MM.1S (cell line): Measurements from ENCODE around the gene KCNQ5.
"Not testable (repeated sequence)": the region's sequence is repeated elsewhere in the genome, so short reads cannot be mapped to it uniquely, and the experiment has no call there.

Experiments used
- DNase-seq: peaks from one replicate; pipeline ENCODE4 v3.0.0-alpha.2; 2015
- H2AFZ ChIP-seq: fragments of 300-600 bp; sonication (generic); 2 replicates; pipeline ENCODE4 v1.6.0; 2016; ENCODE audit warnings: antibody characterized with exemption, low read length
- H3F3A ChIP-seq: fragments of 300-600 bp; sonication (generic); 2 replicates; pipeline ENCODE4 v1.6.1; 2016; ENCODE audit warnings: mild to moderate bottlenecking, antibody characterized with exemption, low read length, moderate library complexity, mixed read lengths; ENCODE audit not compliant: insufficient read depth
- H3K27ac ChIP-seq: fragments of 300-600 bp; sonication (generic); 2 replicates; pipeline ENCODE4 v1.5.1; 2016; ENCODE audit warnings: mild to moderate bottlenecking, low read length
- H3K27me3 ChIP-seq: fragments of 300-600 bp; sonication (generic); replicated peaks from 2 replicates; pipeline ENCODE4 v1.6.0; 2016; ENCODE audit warnings: low read length; ENCODE audit not compliant: insufficient read depth
- H3K36me3 ChIP-seq: fragments of 300-600 bp; sonication (generic); replicated peaks from 2 replicates; pipeline ENCODE4 v1.6.1; 2016; ENCODE audit warnings: mild to moderate bottlenecking, low read length, mixed read lengths; ENCODE audit not compliant: insufficient read depth
- H3K4me1 ChIP-seq: fragments of 300-600 bp; sonication (generic); 2 replicates; pipeline ENCODE4 v1.6.1; 2016; ENCODE audit warnings: low read length, mixed read lengths
- H3K4me2 ChIP-seq: fragments of 300-600 bp; sonication (generic); 2 replicates; pipeline ENCODE4 v1.6.0; 2016; ENCODE audit warnings: low read depth, low read length
- H3K4me3 ChIP-seq: fragments of 300-600 bp; sonication (generic); 2 replicates; pipeline ENCODE4 v1.5.1; 2016; ENCODE audit warnings: low read length, mixed read lengths
- H3K79me2 ChIP-seq: fragments of 300-600 bp; sonication (generic); 2 replicates; pipeline ENCODE4 v1.6.1; 2016; ENCODE audit warnings: mixed run types, low read length, mixed read lengths
- H3K9ac ChIP-seq: fragments of 300-600 bp; sonication (generic); 2 replicates; pipeline ENCODE4 v1.6.1; 2016; ENCODE audit warnings: low read length, mixed read lengths
- H3K9me2 ChIP-seq: fragments of 300-600 bp; sonication (generic); replicated peaks from 2 replicates; pipeline ENCODE4 v1.6.1; 2016; ENCODE audit warnings: mild to moderate bottlenecking, low read length, mixed read lengths; ENCODE audit not compliant: insufficient read depth
- H3K9me3 ChIP-seq: fragments of 300-600 bp; sonication (generic); replicated peaks from 2 replicates; pipeline ENCODE4 v1.6.1; 2016; ENCODE audit warnings: mild to moderate bottlenecking, low read length, mixed read lengths; ENCODE audit not compliant: insufficient read depth
- H4K20me1 ChIP-seq: fragments of 300-600 bp; sonication (generic); 2 replicates; pipeline ENCODE4 v1.6.1; 2016; ENCODE audit warnings: mild to moderate bottlenecking, low read length, moderate library complexity, mixed read lengths; ENCODE audit not compliant: insufficient read depth
- EZH2 ChIP-seq: fragments of 300-600 bp; sonication (generic); optimal IDR thresholded peaks from 2 replicates; pipeline ENCODE3; 2017; ENCODE audit warnings: low read depth, mild to moderate bottlenecking, antibody characterized with exemption, low read length, mixed read lengths
- EZH2phosphoT487 ChIP-seq: fragments of 300-600 bp; sonication (generic); IDR thresholded peaks from 2 replicates; pipeline ENCODE4 v1.6.1; 2018; ENCODE audit warnings: antibody characterized with exemption, low read length
- TF ChIP-seq, protein P1 (sequence below): fragments of 300-600 bp; sonication (generic); IDR thresholded peaks from 2 replicates; pipeline ENCODE4 v1.5.1; 2016; ENCODE audit warnings: antibody characterized with exemption, low read length, mixed read lengths

Gene KCNQ5

DNA sequence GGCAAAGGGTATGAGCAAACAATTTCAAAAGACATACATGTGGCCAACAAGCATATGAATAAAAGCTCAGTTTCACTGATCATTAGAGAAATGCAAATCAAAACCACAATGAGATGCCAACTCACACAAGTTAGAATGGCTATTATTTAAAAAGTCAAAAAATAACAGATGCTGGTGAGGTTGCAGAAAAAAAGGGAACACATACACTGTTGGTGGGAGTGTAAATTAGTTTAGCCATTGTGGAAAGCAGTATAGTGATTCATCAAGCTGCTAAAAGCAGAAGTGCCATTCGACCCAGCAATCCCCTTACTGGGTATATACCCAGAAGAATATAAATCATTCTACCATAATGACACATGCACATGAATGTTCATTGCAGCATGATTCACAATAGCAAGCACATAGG lies 610.1 kb downstream of the KCNQ5 start:
- peak; percentile 48 for DNase-seq
- TF ChIP-seq EZH2phosphoT487 = no peak
- TF ChIP-seq EZH2 = no peak
- TF ChIP-seq, protein P1, sequence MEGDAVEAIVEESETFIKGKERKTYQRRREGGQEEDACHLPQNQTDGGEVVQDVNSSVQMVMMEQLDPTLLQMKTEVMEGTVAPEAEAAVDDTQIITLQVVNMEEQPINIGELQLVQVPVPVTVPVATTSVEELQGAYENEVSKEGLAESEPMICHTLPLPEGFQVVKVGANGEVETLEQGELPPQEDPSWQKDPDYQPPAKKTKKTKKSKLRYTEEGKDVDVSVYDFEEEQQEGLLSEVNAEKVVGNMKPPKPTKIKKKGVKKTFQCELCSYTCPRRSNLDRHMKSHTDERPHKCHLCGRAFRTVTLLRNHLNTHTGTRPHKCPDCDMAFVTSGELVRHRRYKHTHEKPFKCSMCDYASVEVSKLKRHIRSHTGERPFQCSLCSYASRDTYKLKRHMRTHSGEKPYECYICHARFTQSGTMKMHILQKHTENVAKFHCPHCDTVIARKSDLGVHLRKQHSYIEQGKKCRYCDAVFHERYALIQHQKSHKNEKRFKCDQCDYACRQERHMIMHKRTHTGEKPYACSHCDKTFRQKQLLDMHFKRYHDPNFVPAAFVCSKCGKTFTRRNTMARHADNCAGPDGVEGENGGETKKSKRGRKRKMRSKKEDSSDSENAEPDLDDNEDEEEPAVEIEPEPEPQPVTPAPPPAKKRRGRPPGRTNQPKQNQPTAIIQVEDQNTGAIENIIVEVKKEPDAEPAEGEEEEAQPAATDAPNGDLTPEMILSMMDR = no peak
- Histone ChIP-seq H4K20me1 (no peaks in the 10 kb centered on the region), H3K27ac (peak overlapping the region; percentile 27; the same call in 1 of the 2 replicates), H3K79me2 (no peaks in the 10 kb centered on the region), H3K4me1 (peaks cover 12% of the 10 kb centered on the region), H3K4me3 (no peak overlapping the region), H3K9me2 (no peaks in the 10 kb centered on the region), H3F3A (peaks cover 16% of the 10 kb centered on the region), H3K9ac (no peak overlapping the region), H3K4me2 (peak overlapping the region; percentile 41; the same call in 1 of the 2 replicates), H3K9me3 (no peaks in the 10 kb centered on the region), H3K36me3 (no peaks in the 10 kb centered on the region), H2AFZ (no peak overlapping the region), H3K27me3 (no peaks in the 10 kb centered on the region)

DNA sequence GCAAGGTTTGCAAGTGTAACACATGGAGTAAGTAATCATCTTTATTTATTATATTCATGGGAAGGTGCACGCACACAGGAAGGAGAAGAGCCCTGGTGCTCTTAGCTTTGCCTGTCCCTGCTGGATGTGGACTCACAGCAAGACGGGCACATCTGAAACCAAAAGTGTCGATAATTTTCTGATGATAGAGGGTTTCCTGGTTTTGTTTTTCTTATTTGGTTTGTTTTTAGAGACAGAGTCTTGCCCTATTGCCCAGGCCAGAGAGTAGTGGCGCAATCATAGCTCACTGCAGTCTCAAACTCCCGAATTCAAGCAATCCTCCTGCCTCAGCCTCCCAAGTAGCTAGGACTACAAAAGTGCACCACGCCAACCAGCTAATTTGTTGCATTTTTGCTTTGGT lies 611.2 kb downstream of the KCNQ5 start:
- Histone ChIP-seq H4K20me1 (no peaks in the 10 kb centered on the region), H3K9me2 (no peaks in the 10 kb centered on the region), H3K9me3 (no peaks in the 10 kb centered on the region), H3K4me2 (peak overlapping the region; percentile 41; the same call in 1 of the 2 replicates), H3K4me3 (no peak overlapping the region), H2AFZ (peak overlapping the region; percentile 48; the same call in 1 of the 2 replicates), H3K4me1 (peaks cover 12% of the 10 kb centered on the region), H3K79me2 (no peaks in the 10 kb centered on the region), H3F3A (peaks cover 16% of the 10 kb centered on the region), H3K27me3 (no peaks in the 10 kb centered on the region), H3K27ac (peak overlapping the region; percentile 42; the same call in 1 of the 2 replicates), H3K36me3 (no peaks in the 10 kb centered on the region), H3K9ac (no peak overlapping the region)
- TF ChIP-seq EZH2phosphoT487 (no peak), EZH2 (no peak)
- TF ChIP-seq, protein P1 = no peak
- DNase-seq = peak; percentile 59

DNA sequence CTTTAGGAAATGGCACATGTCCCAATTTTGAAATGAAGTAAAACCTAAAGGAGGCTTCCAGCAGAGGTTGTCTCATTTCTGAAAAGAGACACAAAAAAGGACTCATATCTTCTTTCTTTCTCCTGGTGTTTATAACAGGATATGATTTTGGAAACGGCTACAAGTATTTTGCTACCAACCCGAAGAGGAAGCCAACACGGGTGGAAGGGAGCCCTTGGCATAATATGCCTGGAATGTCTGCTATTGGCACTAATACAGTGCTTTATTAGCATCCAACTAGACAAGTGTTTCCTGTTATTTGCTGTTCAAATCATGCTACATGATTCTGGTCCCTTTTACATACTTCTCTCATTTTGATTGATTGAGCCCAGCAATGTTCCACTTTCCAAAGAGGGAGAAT lies 612.1 kb downstream of the KCNQ5 start:
- Histone ChIP-seq H3F3A (peaks cover 16% of the 10 kb centered on the region), H3K4me1 (peaks cover 12% of the 10 kb centered on the region)
- not testable (repeated sequence) for H4K20me1 ChIP-seq, DNase-seq, H3K27ac ChIP-seq, H3K36me3 ChIP-seq, H2AFZ ChIP-seq, H3K9me3 ChIP-seq, H3K4me2 ChIP-seq, H3K9ac ChIP-seq, H3K79me2 ChIP-seq, H3K27me3 ChIP-seq, H3K4me3 ChIP-seq, H3K9me2 ChIP-seq

DNA sequence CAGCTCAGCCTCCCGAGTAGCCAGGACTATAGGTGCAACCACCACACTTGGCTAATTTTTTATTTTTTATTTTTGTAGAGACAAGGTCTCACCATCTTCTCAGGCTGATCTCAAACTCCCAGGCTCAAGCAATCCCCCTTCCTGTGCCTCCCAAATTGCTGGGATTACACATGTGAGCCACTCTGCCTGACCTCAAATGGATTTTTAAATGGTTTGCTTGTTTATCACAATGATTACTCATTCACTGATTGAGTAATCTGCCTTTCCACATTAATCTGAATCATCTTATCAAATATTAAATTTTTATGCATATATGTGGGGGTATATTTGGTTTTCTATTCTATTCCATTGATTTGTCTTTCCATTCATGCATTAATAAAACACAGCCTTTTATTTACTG lies 612.9 kb downstream of the KCNQ5 start:
- no peak overlapping the region for H3K27ac ChIP-seq
- H3K9ac ChIP-seq = no peak overlapping the region
- H4K20me1 ChIP-seq = no peaks in the 10 kb centered on the region
- peaks cover 12% of the 10 kb centered on the region for H3K4me1 ChIP-seq
- no peaks in the 10 kb centered on the region for H3K9me2 ChIP-seq
- no peaks in the 10 kb centered on the region for H3K79me2 ChIP-seq
- TF ChIP-seq EZH2phosphoT487 = no peak
- TF ChIP-seq, protein P1 = no peak
- no peak for TF ChIP-seq EZH2
- no peak overlapping the region for H3K4me2 ChIP-seq
- H3K9me3 ChIP-seq = no peaks in the 10 kb centered on the region
- H3K4me3 ChIP-seq = no peak overlapping the region
- no peak overlapping the region for H2AFZ ChIP-seq
- no peaks in the 10 kb centered on the region for H3K27me3 ChIP-seq
- no peaks in the 10 kb centered on the region for H3K36me3 ChIP-seq
- peaks cover 16% of the 10 kb centered on the region for H3F3A ChIP-seq
- DNase-seq = no peak
